ENCODE measurements around the gene ARHGEF40. TPM values are rescaled to one million over a fixed set of nuclear protein-coding genes. Genes with fewer than 3 reads are reported as not detected.
A peak's percentile ranks its signal among the peaks of the same experiment; 100 is the strongest.

The ARHGEF40 gene
- total RNA-seq, 1 experiment from 2014 or later: 74.2 TPM

GRCh38 chr14:21092273-21093011, 22.3 kb downstream of the ARHGEF40 start (continued):
- TF ChIP-seq, protein P1, sequence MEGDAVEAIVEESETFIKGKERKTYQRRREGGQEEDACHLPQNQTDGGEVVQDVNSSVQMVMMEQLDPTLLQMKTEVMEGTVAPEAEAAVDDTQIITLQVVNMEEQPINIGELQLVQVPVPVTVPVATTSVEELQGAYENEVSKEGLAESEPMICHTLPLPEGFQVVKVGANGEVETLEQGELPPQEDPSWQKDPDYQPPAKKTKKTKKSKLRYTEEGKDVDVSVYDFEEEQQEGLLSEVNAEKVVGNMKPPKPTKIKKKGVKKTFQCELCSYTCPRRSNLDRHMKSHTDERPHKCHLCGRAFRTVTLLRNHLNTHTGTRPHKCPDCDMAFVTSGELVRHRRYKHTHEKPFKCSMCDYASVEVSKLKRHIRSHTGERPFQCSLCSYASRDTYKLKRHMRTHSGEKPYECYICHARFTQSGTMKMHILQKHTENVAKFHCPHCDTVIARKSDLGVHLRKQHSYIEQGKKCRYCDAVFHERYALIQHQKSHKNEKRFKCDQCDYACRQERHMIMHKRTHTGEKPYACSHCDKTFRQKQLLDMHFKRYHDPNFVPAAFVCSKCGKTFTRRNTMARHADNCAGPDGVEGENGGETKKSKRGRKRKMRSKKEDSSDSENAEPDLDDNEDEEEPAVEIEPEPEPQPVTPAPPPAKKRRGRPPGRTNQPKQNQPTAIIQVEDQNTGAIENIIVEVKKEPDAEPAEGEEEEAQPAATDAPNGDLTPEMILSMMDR (IDR thresholded peaks at IDR 0.05): peak; percentile 100
- no peak for TF ChIP-seq STAT6 (CRISPR knock-in tag; conservative IDR thresholded peaks at IDR 0.05; ENCODE audit: low read depth)
- TF ChIP-seq E2F5 (CRISPR knock-in tag; IDR thresholded peaks at IDR 0.05): no peak
- TF ChIP-seq, protein P2, sequence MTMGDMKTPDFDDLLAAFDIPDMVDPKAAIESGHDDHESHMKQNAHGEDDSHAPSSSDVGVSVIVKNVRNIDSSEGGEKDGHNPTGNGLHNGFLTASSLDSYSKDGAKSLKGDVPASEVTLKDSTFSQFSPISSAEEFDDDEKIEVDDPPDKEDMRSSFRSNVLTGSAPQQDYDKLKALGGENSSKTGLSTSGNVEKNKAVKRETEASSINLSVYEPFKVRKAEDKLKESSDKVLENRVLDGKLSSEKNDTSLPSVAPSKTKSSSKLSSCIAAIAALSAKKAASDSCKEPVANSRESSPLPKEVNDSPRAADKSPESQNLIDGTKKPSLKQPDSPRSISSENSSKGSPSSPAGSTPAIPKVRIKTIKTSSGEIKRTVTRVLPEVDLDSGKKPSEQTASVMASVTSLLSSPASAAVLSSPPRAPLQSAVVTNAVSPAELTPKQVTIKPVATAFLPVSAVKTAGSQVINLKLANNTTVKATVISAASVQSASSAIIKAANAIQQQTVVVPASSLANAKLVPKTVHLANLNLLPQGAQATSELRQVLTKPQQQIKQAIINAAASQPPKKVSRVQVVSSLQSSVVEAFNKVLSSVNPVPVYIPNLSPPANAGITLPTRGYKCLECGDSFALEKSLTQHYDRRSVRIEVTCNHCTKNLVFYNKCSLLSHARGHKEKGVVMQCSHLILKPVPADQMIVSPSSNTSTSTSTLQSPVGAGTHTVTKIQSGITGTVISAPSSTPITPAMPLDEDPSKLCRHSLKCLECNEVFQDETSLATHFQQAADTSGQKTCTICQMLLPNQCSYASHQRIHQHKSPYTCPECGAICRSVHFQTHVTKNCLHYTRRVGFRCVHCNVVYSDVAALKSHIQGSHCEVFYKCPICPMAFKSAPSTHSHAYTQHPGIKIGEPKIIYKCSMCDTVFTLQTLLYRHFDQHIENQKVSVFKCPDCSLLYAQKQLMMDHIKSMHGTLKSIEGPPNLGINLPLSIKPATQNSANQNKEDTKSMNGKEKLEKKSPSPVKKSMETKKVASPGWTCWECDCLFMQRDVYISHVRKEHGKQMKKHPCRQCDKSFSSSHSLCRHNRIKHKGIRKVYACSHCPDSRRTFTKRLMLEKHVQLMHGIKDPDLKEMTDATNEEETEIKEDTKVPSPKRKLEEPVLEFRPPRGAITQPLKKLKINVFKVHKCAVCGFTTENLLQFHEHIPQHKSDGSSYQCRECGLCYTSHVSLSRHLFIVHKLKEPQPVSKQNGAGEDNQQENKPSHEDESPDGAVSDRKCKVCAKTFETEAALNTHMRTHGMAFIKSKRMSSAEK (CRISPR knock-in tag; IDR thresholded peaks at IDR 0.05; ENCODE audit: borderline replicate concordance): no peak
- no peak; the same call in 1 of the 2 replicates for TF ChIP-seq ZNF138 (CRISPR knock-in tag; conservative IDR thresholded peaks at IDR 0.05)
- 0 out of 2 replicates have a peak, but pooled peaks have one; percentile 47 for TF ChIP-seq ZNF232 (CRISPR knock-in tag; IDR thresholded peaks at IDR 0.05)
- no peak for TF ChIP-seq TP53 (CRISPR knock-in tag; IDR thresholded peaks at IDR 0.05)
- 0 out of 2 replicates have a peak, but pooled peaks have one; percentile 56 for TF ChIP-seq CREM (CRISPR knock-in tag; IDR thresholded peaks at IDR 0.05)
- TF ChIP-seq PRDM15 (CRISPR knock-in tag; IDR thresholded peaks at IDR 0.05): peak; percentile 28; the same call in 1 of the 2 replicates
- no peak for TF ChIP-seq SMAD3 (CRISPR knock-in tag; IDR thresholded peaks at IDR 0.05; ENCODE audit: borderline replicate concordance)
- no peak for TF ChIP-seq ATF6 (CRISPR knock-in tag; IDR thresholded peaks at IDR 0.05)
- TF ChIP-seq, protein P3, sequence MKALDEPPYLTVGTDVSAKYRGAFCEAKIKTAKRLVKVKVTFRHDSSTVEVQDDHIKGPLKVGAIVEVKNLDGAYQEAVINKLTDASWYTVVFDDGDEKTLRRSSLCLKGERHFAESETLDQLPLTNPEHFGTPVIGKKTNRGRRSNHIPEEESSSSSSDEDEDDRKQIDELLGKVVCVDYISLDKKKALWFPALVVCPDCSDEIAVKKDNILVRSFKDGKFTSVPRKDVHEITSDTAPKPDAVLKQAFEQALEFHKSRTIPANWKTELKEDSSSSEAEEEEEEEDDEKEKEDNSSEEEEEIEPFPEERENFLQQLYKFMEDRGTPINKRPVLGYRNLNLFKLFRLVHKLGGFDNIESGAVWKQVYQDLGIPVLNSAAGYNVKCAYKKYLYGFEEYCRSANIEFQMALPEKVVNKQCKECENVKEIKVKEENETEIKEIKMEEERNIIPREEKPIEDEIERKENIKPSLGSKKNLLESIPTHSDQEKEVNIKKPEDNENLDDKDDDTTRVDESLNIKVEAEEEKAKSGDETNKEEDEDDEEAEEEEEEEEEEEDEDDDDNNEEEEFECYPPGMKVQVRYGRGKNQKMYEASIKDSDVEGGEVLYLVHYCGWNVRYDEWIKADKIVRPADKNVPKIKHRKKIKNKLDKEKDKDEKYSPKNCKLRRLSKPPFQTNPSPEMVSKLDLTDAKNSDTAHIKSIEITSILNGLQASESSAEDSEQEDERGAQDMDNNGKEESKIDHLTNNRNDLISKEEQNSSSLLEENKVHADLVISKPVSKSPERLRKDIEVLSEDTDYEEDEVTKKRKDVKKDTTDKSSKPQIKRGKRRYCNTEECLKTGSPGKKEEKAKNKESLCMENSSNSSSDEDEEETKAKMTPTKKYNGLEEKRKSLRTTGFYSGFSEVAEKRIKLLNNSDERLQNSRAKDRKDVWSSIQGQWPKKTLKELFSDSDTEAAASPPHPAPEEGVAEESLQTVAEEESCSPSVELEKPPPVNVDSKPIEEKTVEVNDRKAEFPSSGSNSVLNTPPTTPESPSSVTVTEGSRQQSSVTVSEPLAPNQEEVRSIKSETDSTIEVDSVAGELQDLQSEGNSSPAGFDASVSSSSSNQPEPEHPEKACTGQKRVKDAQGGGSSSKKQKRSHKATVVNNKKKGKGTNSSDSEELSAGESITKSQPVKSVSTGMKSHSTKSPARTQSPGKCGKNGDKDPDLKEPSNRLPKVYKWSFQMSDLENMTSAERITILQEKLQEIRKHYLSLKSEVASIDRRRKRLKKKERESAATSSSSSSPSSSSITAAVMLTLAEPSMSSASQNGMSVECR (CRISPR knock-in tag; IDR thresholded peaks at IDR 0.05; ENCODE audit: borderline replicate concordance): peak; percentile 67
- TF ChIP-seq ZNF512 (CRISPR knock-in tag; IDR thresholded peaks at IDR 0.05; ENCODE audit: borderline replicate concordance): no peak; the same call in 1 of the 2 replicates

Measured in WTC11 (cell line).